NT2/D1 (cell line): ENCODE measurements around the gene PODNL1.

Source experiments
- DNase-seq: peaks from one replicate; pipeline ENCODE4 v3.0.0-alpha.2; 2011; ENCODE audit warnings: low read depth, low spot score
- H3K27me3 ChIP-seq: 2 replicates; pipeline ENCODE4 v1.6.0; 2011; ENCODE audit warnings: mild to moderate bottlenecking; ENCODE audit not compliant: insufficient read length, insufficient read depth
- H3K36me3 ChIP-seq: 2 replicates; pipeline ENCODE4 v1.6.1; 2011; ENCODE audit warnings: mild to moderate bottlenecking, low read length, mixed read lengths; ENCODE audit not compliant: insufficient read depth, insufficient read length
- H3K4me1 ChIP-seq: 2 replicates; pipeline ENCODE4 v1.5.1; 2011; ENCODE audit not compliant: insufficient read depth, insufficient read length
- H3K4me3 ChIP-seq: 2 replicates; pipeline ENCODE4 v1.5.1; 2011; ENCODE audit warnings: low read depth; ENCODE audit not compliant: insufficient read length
- H3K9ac ChIP-seq: 2 replicates; pipeline ENCODE4 v1.6.0; 2011; ENCODE audit warnings: low read depth; ENCODE audit not compliant: insufficient read length
- H3K9me3 ChIP-seq: 2 replicates; pipeline ENCODE4 v1.5.1; 2011; ENCODE audit warnings: mild to moderate bottlenecking, low read length; ENCODE audit not compliant: insufficient read depth
- SUZ12 ChIP-seq: IDR thresholded peaks from 2 replicates; pipeline ENCODE4 v1.6.1; 2011; ENCODE audit not compliant: insufficient read length, insufficient read depth; ENCODE audit errors: extremely low read depth
- YY1 ChIP-seq: IDR thresholded peaks from 2 replicates; pipeline ENCODE4 v1.6.1; 2011; ENCODE audit not compliant: insufficient read length, insufficient read depth
- ZNF274 ChIP-seq: IDR thresholded peaks from 2 replicates; pipeline ENCODE4 v1.6.1; 2011; ENCODE audit warnings: mild to moderate bottlenecking, low read depth, low read length

PODNL1 gene

GRCh38 chr19:13906521-13906904 is 31.7 kb downstream of the PODNL1 start:
- peak overlapping the region; percentile 85 for H3K9ac ChIP-seq

GRCh38 chr19:13905634-13906520 is 32.3 kb downstream of the PODNL1 start, which contains the start of the genes BRME1 and CC2D1A:
Gene BRME1, minus strand, starts transcription at chr19:13906117. Its CDS starts 1,225 bp downstream, at chr19:13904892.
Gene CC2D1A, plus strand, starts transcription at chr19:13906201. Its CDS starts 241 bp downstream, at chr19:13906442.
- TF ChIP-seq SUZ12 (no peak), YY1 (peak; percentile 14)

More at GRCh38 chr19:13906521-13906904, 31.7 kb downstream of the PODNL1 start:
- TF ChIP-seq SUZ12 (no peak), YY1 (no peak), ZNF274 (no peak)
- peaks cover 6% of the 10 kb centered on the region; the same call in 1 of the 2 replicates for H3K9me3 ChIP-seq
- H3K36me3 ChIP-seq: peaks cover 4% of the 10 kb centered on the region
- peak overlapping the region; percentile 80 for H3K4me3 ChIP-seq
- H3K4me1 ChIP-seq: no peaks in the 10 kb centered on the region
- no peak for DNase-seq
- H3K27me3 ChIP-seq: peaks cover 5% of the 10 kb centered on the region

DNA sequence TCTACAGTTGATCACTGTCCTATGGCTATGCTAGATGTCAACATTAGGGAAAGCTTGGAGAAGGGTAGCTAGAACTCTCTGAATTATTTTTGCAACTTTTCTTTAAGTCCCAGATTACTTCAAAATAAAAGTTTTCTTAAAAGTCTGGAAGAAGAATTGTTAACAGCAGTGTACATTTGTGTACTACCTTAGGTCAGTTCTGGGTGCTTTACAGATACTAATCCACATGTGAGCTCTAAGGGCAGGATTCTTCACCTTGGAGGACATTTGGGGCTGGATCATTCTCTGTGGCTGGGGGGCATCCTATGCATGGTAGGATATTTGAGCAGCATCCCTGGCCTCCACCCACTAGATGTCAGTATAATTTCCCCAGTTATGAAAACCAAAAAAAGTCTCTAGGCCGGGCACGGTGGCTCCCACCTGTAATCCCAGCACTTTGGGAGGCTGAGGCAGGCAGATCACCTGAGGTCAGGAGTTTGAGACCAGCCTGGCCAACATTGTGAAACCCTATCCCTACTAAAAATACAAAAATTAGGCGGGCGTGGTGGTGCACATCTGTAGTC is 35.1 kb downstream of the PODNL1 start:
- Histone ChIP-seq H3K9ac (no peak overlapping the region), H3K36me3 (no peaks in the 10 kb centered on the region), H3K4me1 (no peaks in the 10 kb centered on the region), H3K9me3 (peaks cover 6% of the 10 kb centered on the region; the same call in 1 of the 2 replicates), H3K27me3 (peaks cover 5% of the 10 kb centered on the region), H3K4me3 (no peak overlapping the region)
- TF ChIP-seq YY1 (no peak), SUZ12 (no peak), ZNF274 (no peak)
- no peak for DNase-seq

More at GRCh38 chr19:13905634-13906520, 32.3 kb downstream of the PODNL1 start, which contains the start of the genes BRME1 and CC2D1A:
- peak; percentile 82 for DNase-seq
- H3K9ac ChIP-seq: peak within 1 kb of the TSS; percentile 85
- H3K9me3 ChIP-seq: peaks cover 6% of the 10 kb centered on the region; the same call in 1 of the 2 replicates
- peaks cover 5% of the 10 kb centered on the region for H3K27me3 ChIP-seq
- no peaks in the 10 kb centered on the region for H3K4me1 ChIP-seq
- H3K36me3 ChIP-seq: peaks cover 4% of the 10 kb centered on the region
- peak within 1 kb of the TSS; percentile 80 for H3K4me3 ChIP-seq

DNA sequence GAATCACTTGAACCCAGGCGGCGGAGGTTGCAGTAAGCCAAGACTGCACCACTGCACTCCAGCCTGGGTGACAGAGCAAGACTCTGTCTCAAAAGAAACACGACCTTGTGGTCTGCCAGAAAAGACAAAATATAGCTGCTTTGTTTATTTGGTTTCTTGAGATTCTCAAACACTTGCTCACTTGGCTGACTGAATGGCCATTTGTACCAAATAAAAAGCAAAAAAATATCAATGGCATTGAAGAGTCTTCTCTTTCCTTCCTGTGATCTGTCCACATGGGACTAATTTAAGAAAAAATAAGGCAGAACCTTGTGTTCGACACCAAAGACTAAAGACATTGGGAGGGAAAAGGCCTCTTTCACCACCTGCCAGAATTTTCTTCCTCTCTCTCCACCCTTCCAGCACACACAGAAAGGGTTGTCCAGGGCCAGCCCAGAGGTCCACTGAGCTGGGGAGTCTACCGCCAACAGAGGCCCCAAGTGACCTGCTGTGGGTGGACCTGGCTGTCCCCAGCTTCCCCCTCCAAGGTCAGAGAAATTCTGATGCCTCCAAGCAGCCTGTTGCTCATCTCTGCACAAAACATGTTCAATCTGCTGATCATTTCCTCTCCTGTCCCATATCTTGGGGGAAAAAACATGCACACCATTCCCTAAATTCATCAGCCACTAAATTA is 38.2 kb downstream of the PODNL1 start:
- Histone ChIP-seq H3K9me3 (no peaks in the 10 kb centered on the region), H3K4me3 (no peak overlapping the region), H3K36me3 (no peaks in the 10 kb centered on the region), H3K4me1 (no peaks in the 10 kb centered on the region), H3K9ac (no peak overlapping the region), H3K27me3 (no peaks in the 10 kb centered on the region)
- no peak for DNase-seq
- TF ChIP-seq SUZ12 (no peak), YY1 (no peak), ZNF274 (no peak)

- no peaks in the 10 kb centered on the region for H3K9me3 ChIP-seq
- TF ChIP-seq ZNF274 (no peak), SUZ12 (no peak), YY1 (no peak)
- H3K4me1 ChIP-seq: no peaks in the 10 kb centered on the region
- no peak for DNase-seq
- no peak overlapping the region for H3K4me3 ChIP-seq
- H3K9ac ChIP-seq: no peak overlapping the region
- no peaks in the 10 kb centered on the region for H3K27me3 ChIP-seq
- no peaks in the 10 kb centered on the region for H3K36me3 ChIP-seq
Measured at GRCh38 chr19:13899393-13899792, 38.8 kb downstream of the PODNL1 start.

DNA sequence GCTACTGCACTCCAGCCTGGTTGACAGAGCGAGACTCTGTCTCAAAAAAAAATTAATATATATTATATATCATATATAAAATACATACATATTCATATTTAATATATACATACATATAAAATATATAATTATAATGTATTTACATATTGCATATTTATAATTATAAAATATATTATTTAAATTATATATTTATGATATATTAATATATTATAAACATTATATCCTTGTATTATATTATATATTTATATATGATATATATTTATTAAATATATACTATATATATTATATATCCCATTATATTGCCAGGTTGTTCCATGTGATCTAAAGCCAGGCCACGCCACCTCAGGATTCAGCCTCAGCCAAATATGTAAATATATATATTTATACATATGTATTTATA is 42.0 kb downstream of the PODNL1 start:
- no peaks in the 10 kb centered on the region for H3K9me3 ChIP-seq
- H3K4me3 ChIP-seq: no peak overlapping the region
- no peak overlapping the region for H3K9ac ChIP-seq
- H3K4me1 ChIP-seq: peaks cover 7% of the 10 kb centered on the region
- TF ChIP-seq SUZ12 (no peak), YY1 (no peak), ZNF274 (no peak)
- H3K36me3 ChIP-seq: no peaks in the 10 kb centered on the region
- no peak for DNase-seq
- H3K27me3 ChIP-seq: no peaks in the 10 kb centered on the region
